ENCODE measurements around the gene PLEKHN1.

- no peak for TF ChIP-seq EZH2 (IDR thresholded peaks at IDR 0.05; ENCODE audit: borderline replicate concordance)
- TF ChIP-seq, protein P1, sequence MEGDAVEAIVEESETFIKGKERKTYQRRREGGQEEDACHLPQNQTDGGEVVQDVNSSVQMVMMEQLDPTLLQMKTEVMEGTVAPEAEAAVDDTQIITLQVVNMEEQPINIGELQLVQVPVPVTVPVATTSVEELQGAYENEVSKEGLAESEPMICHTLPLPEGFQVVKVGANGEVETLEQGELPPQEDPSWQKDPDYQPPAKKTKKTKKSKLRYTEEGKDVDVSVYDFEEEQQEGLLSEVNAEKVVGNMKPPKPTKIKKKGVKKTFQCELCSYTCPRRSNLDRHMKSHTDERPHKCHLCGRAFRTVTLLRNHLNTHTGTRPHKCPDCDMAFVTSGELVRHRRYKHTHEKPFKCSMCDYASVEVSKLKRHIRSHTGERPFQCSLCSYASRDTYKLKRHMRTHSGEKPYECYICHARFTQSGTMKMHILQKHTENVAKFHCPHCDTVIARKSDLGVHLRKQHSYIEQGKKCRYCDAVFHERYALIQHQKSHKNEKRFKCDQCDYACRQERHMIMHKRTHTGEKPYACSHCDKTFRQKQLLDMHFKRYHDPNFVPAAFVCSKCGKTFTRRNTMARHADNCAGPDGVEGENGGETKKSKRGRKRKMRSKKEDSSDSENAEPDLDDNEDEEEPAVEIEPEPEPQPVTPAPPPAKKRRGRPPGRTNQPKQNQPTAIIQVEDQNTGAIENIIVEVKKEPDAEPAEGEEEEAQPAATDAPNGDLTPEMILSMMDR (IDR thresholded peaks at IDR 0.05; ENCODE audit: poor library complexity), result no peak
Observed at GRCh38 chr1:920521-920920, 45.8 kb upstream of the PLEKHN1 start.

Data from hepatocyte (in vitro differentiated cells).